Neural progenitor cell (in vitro differentiated cells): ENCODE measurements around the gene SHLD2.
"Not testable (repeated sequence)": the region's sequence is repeated elsewhere in the genome, so short reads cannot be mapped to it uniquely, and the experiment has no call there.

Experiments
- EZH2 ChIP-seq: fragments of 200-600 bp; sonication (generic); IDR thresholded peaks from 2 replicates; pipeline ENCODE4 v1.6.1; 2017; ENCODE audit warnings: antibody characterized with exemption, mild to moderate bottlenecking, moderate library complexity
- TF ChIP-seq, protein P1 (sequence below): fragments of 200-600 bp; sonication (generic); IDR thresholded peaks from 2 replicates; pipeline ENCODE4 v1.5.1; 2017; ENCODE audit warnings: antibody characterized with exemption, mild to moderate bottlenecking

DNA sequence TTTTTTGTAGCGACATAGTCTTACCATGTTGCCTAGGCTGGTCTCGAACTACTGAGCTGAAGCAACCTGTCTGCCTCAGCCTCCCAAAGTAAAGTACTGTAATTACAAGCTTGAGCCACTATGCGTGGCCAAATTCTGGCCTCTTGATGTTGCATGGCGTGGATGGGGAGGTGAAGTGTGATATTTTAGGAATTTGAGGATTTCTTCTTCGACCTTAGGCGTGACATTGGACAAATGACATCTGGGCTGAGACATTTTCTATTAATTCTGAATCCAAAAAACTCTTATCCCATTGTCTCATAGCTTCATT is 48.1 kb downstream of the SHLD2 start:
- TF ChIP-seq, protein P1, sequence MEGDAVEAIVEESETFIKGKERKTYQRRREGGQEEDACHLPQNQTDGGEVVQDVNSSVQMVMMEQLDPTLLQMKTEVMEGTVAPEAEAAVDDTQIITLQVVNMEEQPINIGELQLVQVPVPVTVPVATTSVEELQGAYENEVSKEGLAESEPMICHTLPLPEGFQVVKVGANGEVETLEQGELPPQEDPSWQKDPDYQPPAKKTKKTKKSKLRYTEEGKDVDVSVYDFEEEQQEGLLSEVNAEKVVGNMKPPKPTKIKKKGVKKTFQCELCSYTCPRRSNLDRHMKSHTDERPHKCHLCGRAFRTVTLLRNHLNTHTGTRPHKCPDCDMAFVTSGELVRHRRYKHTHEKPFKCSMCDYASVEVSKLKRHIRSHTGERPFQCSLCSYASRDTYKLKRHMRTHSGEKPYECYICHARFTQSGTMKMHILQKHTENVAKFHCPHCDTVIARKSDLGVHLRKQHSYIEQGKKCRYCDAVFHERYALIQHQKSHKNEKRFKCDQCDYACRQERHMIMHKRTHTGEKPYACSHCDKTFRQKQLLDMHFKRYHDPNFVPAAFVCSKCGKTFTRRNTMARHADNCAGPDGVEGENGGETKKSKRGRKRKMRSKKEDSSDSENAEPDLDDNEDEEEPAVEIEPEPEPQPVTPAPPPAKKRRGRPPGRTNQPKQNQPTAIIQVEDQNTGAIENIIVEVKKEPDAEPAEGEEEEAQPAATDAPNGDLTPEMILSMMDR: not testable (repeated sequence)
- TF ChIP-seq EZH2: not testable (repeated sequence)
